HG02759 (cell line): ENCODE results near the gene HOXB13.

Source experiments
- ATAC-seq: cut with Tn5 transposase; IDR thresholded peaks from one replicate; pipeline ENCODE4 v1.9.1; 2021; ENCODE audit warnings: mild to moderate bottlenecking, moderate library complexity; ENCODE audit not compliant: unreplicated experiment

The HOXB13 gene

DNA sequence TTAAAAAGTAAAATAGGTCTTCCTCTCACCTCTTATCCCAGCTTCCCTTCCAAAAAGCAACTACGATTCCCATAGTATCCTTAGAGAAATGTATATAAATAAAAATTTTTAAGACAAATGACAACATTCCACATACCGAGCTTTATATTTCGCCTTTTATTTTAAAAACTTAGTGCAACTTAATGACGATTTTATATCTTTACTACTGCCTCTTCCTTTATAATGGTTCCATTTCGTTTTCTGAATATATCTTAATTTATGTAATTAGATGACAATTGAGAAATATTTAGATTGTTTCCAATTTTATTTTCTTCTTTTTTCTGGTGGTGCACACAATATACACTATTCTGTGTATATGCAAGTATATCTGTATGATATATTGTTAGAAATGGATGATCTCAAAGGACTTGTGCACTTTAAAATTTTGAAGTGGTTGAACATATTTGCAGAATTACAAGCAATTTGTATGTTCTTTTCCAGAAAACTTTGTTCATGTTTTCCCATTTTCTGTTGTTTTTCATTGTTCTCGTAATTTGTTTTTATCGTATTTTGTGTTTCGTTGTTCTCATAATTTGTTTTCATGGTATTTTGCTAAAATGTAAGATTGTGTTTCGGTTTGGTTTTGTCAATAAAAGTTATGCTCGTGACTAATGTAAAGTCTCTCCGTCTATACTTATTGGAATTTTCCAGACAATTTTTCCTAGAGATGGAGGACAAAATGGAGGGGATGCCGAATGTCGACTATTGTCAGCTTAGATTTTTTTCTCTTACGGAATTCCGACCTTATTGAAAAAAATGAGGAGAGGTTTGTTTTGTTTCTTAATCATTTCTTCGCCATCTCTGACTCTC is 20.4 kb upstream of the HOXB13 start:
- no peak for ATAC-seq

DNA sequence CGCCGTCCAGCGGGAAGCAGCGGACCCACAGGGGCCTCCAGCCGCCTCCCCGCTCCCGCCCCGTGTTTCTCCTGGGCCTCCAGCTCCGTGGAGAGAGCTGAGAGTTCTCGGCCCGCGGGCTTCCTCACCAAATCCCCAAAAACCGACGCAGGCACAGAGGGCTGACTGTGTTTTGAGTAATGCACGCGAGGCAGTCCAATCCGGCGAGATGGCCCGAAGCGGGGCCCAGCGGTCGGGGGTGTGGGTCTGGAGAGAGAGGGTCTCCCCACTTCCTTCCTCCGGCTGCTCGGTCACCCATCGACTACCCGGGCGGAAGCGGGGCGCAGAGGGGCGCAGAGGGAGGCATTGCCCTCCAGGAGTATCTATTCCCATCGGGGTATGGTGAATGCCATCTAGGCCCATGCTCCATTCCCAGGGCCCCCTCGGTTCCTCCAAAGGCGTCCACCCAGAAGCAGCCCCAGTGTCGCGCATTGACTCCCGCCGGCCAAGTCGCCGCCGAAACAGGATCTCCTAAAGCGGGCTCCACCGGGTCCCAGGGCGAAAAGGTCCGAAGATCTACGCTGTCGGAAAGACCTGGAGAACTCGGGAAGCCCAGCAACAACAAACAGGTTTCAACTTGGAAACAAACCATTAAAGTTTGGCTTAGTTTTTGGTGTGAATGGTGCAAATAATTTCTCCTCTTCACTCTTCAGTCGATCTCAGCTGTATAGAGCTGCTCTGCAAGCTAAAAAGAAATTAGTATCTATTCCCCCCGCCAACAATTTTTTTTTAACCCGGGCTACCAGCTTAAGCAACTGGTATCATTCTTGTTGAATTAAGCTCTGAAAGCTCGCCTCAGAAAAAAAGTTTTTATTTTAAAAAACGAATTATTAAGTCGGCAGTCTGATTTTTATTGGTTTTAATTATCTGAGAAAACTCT is 19.2 kb upstream of the HOXB13 start:
- no peak for ATAC-seq

DNA sequence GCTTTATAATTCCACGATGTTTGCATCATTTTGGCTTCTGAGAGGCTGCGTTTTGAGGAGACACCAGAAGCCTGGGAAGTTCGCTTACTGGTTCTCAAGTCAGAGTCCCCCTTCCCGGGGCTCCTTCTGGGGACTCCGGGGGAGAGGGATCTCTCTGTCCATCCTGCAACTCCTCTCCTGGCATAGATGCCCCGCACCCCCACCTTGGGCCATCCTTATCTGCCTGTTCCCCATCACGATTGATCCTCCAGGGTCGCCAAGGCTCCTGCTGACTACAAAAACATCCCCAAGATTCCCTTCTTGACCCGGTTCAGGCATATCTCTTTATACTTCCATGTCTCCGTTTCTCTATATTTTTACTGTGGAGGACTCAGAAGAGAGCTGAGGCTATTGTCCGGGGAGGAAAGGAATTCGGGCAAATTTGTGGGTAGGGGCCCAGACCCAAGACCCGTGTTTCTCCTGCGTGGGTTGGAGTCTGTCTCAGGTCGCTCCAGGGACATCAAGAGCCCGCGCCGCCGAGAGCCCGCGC is 18.4 kb upstream of the HOXB13 start:
- ATAC-seq: no peak

DNA sequence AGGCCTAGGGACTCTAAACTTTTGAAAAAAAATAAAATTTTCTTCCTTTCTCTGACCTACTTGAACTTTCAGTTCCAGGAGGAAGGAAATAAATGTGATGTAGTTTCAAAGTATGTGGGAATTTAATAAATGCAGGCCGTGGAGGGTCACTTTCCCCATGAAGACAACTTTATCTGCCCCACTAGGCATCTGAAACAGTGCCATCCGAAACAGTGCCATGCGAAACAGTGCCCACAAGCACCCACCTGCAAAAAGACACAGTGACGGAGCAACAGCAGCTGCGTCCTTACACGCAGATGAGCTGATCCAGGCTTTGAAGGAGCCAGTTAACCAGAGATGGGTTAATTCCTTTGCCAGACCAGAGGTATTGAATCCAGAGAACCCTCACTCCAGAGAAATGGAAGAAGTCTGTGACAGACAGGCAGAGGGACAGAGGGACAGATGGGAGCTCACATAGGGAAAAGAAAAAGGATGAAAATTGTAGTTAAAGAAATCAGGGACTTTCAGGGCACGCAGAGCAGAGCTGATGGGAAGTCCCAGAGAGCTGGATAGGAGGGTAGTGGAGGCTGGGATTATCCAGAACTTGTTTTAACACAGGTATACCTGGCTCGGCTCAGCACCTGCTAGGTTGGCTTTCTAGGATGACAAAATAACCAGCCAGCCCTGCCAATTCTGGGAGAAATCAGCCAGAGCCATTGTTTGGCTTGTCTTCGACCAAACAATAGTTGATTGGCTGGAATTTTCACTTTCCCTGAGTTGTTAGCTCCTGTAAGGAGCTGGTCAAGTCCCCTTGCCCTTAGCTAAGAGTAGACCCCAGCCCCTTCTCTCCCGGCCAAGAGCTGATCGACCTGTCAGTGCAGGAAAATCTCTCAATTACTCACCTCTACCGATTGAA is 17.1 kb upstream of the HOXB13 start:
- no peak for ATAC-seq

DNA sequence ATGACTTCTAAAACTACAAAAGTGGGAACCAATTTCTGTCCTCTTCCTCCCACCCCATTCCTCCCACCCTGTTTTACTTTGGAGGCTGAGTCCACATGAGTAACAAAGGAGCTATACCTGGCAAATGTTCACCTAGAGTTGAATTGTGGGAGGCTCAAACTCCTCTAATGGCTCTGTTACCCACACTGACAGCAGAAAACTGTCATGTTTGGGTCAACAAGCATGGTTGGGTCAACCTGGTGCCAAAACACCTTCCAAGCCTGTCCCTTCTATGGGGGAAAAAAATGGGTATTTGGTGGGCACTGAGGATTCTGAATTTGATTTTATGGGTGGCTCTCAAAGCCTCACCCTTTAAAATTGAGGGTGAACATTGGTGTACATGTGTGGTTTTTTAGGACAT is 12.0 kb upstream of the HOXB13 start:
- no peak for ATAC-seq

DNA sequence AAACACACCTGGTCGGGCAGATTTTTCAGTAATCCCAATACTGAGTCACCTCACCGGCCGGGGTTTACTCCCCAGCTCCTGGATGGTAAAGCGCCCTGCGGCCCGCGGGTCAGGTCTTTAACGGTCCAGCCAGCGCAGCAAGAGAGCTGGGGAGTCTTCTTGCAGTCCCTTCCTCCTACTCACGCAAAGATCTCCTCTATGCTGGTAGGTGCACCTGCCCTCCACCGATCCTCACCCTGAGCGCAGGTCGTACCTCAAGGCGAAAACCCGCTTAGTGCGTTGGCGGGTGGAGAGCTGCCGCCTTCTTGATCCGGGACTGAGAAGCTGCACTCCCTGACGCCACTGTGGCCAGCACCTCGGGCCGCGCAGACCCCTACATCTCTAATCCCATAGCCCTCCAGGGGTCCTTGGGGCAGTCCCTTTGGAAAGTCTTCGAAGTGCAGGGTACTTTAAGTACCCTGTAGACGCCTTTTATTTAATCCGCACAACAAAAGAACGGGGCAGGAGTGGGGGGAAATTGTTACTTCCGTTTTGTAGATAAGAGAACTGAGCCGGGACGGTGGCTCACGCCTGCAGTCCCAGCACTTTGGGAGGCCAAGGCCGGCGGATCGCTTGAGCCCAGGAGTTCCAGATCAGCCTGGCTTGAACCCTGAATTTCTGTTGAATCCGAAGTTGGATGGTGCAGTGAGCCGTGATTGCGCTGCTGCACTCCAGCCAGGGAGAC is 10.4 kb upstream of the HOXB13 start:
- no peak for ATAC-seq

DNA sequence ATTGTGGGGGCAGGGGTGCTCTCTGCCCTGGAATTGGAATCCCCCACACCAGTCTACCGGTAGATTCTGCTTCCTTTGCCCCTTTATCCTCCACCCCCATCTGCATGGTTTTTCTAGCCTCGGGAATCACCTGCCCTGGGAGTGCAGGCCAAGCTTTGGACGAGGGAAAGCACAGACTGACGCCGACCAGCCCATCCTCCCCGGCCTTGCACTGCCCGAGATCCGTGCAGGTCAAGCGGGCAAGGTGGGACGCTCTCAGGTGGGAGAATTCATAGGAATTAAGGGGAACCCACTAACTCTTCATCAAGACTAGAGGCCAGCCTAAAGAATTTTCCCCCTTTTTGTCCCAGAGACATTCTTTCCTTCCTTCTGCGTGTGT is 9.9 kb upstream of the HOXB13 start:
- no peak for ATAC-seq

DNA sequence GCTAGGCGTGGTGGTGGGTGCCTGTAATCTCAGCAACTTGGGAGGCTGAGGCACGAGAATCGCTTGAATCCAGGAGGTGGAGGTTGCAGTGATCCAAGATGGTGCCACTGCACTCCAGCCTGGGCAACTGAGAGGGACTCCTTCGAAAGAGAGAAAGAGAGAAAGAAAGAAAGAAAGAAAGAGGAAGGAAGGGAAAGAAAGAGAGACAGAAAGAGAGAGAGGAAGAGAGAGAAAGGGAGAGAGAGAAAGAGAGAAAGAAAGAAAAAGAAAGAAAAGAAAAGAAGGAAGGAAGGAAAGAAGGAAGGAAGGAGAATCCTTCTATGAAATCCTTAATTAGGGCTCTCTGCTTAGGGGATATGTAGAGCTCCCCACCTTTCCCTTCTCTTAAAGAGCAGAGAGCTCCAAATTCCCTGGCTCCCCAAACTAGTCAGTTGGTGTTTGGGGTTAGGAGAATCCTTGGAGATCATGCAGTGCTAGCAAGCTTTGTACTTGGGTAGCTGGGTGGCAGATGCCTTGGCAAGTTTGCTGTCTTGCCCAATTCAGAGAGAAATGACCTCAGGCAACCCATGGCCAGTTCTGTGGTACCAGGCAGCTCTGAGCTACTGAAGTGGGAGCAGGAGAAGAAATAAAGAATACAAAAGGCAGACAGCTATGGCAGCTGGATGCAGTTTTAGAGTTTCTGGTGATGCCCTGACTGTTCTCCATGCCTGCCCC is 8.9 kb upstream of the HOXB13 start:
- ATAC-seq: no peak

DNA sequence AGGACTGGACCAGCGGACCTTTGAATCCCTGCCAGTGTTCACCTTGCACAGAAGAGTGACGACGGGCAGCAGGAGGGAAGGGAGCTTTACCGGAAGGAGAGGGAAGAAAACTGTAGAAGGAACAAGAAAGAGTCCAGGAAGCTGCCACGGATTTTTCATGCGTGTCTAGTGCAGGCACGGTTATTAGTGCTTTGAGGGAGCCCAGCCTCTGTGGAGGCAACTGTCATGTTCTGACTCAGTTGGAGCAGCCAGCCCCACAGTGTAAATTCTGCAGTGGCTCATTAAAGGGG is 6.5 kb upstream of the HOXB13 start:
- no peak for ATAC-seq

DNA sequence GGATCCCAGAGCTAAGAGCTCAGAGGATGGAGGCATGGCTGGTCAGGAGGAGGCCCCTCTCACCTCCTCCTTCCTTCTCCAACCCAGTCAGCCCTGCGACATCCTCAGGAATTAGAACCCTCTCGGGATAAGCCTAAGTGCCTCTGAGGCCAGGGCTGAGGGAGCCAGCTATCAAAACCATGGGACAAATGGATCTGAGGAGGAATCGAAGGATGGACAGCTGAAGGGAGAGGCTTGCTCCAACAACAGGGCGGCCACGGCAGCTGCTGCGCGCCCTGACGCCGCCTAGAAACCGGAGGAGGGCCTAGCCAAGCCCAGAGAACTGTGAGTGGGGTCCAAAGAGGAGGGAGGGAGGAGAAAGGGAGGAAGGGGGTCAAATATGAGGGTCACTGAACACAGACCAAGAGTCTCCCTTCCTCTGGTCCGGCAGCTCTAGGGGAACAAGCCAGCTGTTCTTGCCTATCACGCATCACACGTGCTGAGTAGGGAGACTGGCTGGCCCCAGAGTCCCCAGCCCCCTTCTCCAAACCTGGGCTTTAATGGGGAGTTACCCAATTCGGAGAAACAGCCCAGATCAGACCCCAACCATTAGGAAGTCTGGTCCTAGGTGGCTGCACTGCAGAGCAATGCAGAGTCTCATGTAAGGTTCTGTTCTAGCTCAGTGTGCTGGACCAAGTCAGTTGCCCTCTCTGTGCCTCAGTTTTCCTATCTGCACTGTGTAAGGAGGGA is 5.9 kb upstream of the HOXB13 start:
- ATAC-seq: no peak

DNA sequence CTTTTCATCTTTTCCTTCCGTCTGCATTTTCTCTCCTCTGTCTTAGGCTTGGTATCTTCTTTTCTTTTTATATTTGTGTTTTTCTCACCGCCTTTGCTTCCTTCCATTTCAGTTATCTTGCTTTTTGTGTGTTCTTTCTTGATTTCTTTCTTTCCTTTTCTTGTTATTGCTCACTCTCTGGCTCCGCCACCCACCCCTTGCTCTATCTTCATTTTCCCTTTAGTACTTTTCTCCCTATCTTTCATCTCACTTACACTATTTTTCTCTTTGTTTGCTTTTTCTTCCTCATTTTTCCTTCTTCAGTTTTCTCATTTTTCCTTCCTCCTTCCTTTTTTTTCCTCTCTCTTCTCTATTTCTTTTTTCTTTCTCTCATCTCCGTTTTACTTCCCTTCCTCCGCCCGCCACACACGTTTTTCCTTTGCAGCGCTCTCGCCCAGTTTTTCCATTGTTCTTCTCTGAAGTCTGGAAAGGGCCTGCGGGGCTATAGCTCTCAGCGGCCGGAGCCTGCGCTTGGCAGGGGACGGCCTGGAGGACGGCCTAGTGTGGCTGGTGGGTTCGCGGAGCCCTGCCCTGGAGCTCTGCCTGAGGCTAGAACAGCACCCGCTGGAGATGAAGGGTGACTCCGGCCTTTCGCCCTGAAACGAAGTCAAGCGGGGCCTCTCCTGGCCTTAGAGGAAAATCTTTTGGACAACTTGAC is 5.2 kb upstream of the HOXB13 start:
- no peak for ATAC-seq

DNA sequence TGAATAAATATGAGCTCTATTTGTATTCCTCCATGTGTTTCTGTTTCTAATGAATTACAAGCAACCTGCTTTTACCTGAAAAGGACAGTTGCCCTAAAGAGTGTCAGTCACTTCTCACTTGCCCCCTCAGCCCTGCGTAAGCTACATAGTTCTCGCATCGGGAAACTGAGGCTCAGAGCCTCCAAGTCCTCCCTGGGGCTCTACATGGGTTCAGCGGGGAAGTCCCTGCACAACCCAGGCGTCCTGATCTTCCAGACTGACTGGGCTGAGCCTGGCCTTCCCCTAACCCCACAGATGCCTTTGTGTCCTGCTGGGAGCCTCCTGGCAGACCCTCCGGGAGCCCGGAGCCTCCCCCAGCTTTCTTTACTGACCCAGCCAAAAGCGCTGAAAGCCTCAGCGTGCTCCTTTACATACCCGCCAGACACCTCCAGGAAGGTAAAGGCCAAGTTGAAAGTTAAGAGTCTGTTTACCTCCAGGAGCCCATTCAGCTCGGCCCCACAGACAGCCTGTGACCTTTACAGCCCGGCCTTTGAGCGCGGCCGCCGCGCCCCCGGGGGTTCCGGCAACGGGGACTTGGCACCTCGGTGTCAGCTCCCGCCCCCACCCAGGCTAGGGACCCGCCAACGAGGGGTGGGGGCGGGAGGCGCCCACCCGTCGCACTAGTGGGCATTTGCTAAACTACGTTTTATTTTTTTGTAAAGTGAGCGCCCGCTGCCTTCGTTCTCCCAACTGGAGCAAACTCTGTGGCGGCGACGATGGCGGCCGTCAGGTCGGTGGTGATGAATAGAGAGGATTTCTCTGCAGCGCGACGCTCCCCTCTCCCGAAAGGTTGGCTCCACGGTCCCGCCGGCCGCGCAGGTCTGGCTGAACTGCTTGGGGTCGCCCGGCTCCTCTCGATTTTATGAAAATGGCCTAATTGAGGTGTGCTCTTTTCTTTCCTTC is 4.4 kb upstream of the HOXB13 start:
- ATAC-seq: no peak

DNA sequence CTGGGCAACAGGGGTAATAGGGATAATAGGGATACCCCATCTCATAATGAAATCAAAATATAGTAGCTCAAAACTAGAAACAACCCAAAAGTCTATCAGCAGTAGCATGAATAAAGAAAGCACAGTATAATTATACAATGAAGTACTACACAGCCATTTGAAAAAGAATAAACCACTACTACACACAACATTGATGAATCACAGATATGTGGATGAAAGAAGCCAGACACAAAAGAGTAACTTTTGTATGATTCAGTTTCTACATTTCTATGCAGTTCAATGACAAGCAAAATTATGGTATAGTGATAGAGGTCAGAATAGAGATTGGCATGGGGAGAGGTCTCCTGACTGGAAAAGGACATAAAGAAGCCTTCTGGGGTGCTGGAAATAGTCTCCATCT is 2.8 kb upstream of the HOXB13 start:
- ATAC-seq: no peak

DNA sequence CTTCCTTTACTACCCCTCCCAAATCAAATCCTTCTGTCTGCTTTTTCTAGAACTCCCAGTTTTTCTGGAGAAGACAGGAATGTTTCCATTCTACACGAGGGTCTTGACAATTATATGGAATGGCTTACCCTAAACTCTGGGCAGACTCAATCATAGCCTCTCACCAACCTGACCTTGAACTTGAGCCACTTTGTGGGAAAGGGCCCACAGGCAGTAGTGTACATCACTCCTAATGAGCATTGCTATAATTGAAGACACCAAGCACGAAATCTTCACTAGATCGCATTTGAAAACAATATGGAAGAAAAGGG is 1.6 kb upstream of the HOXB13 start:
- no peak for ATAC-seq

DNA sequence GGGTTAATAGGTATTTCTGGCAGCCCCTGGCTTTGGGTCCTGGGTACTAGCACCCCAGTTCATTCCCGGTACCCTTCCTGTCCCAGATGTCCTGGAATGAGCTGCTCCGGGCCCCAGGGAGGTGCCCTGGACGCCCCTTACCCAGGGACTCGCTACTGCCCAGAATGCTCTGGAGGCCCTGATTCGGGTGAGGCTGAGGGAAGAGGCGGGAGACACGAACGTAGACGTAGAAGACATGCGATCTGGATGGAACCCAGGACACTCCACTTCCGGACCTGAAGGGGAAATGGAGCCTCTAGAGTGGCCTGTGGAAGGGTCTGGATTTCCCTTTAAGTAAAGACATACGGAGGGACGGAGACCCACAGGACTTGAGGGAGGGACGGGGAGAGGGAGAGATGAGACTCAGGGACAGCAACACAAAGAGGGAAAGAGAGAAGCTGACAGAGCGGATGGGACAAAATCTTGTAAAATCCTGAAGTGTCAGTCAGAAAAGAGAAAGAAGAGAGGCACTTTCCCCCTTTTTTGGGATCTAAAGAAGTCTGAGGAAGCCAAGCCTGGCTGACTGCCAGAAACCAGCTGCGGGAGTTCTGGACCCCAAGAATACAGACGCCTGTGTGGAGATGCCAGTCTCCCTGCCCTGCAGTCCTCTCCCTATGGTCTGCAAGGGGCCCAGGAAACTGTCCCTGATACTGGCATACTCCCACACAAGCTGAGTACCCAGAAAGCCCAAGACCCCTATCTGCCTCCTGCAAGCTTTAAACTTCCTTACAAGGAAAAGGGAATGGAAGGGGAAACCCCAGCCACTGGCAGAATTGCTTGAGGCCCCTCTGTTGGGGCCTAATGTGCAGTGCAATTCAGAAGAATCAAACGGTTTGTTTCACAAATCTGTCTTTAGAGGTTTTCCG is 1.0 kb upstream of the HOXB13 start:
- no peak for ATAC-seq

DNA sequence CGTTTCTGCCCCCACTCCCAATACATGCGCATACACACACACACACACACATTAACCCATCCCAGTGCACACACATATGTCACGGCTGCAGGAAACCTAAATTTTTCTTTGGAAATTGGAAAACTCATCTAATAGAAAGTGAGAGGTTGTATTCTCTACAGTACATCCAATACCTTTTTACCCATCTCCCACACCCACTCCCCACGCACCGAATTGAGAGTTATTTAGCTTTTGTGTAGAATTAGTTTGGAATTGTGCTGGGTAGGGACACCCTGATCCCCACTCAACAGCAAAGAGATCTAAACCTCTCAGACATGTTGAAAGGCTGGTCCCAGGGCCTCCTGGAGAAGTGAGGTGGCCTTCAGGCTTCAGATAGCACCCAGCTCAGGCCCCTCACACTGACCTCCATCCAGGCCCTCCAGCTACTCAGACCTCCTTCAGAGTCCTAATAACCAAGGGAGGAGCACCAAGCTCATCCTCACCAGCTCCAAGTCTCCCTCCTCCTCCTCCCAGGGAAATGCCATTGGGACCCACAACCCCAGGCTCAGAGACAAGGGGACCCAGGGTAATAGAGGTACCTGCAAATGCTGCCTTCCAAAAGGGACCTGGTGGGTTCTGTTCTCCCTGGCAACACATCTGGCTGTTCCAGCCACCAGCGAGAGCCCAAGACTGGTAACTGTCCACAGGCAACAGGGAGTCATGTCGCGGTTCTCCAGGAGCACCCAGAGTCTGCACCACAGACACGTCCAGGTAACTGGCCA is 955 bp downstream of the HOXB13 start:
- no peak for ATAC-seq
